GM13977 (cell line): ENCODE data around the gene LAPTM4A.

Experiments
- DNase-seq: peaks from one replicate; pipeline ENCODE4 v3.0.0; 2012; ENCODE audit warnings: low spot score
- in situ Hi-C: fragments of 300-500 bp; cut with MboI; formaldehyde crosslinking; loops from one replicate; pipeline ENCODE4 v1.12.0; 2022; ENCODE audit warnings: low sequenced_read_pairs, low pct_unique_long_range_greater_than_20kb, mixed read lengths, inconsistent platforms; ENCODE audit not compliant: unreplicated experiment
- TF ChIP-seq, protein P1 (sequence below): IDR thresholded peaks from 2 replicates; pipeline ENCODE4 v1.5.1; 2012; ENCODE audit warnings: mild to moderate bottlenecking, control low read depth; ENCODE audit not compliant: insufficient read depth; ENCODE audit errors: extremely low read depth, missing control alignments

LAPTM4A gene

DNA sequence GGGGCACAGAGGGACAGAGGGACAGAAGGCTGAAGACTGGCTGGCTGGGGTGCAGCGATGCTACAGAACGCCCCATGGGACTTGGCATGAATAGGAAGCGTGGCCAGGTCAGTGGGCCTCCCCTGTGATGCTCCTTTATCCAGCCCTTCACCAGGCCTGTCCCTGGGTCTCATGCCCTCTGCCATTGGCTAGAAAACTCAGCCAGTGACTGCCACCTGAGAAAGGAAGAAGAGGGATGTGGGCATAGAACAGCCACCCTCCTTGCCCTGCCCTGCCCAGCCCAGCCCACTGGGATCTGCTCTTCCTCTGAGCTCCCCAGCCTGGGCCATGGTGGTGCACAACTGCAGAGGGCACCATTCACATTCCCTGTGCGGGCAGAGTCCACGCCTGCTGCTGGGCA is 10.5 kb upstream of the LAPTM4A start:
- in situ Hi-C loops, result no loop called here
- TF ChIP-seq, protein P1, sequence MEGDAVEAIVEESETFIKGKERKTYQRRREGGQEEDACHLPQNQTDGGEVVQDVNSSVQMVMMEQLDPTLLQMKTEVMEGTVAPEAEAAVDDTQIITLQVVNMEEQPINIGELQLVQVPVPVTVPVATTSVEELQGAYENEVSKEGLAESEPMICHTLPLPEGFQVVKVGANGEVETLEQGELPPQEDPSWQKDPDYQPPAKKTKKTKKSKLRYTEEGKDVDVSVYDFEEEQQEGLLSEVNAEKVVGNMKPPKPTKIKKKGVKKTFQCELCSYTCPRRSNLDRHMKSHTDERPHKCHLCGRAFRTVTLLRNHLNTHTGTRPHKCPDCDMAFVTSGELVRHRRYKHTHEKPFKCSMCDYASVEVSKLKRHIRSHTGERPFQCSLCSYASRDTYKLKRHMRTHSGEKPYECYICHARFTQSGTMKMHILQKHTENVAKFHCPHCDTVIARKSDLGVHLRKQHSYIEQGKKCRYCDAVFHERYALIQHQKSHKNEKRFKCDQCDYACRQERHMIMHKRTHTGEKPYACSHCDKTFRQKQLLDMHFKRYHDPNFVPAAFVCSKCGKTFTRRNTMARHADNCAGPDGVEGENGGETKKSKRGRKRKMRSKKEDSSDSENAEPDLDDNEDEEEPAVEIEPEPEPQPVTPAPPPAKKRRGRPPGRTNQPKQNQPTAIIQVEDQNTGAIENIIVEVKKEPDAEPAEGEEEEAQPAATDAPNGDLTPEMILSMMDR, result no peak
- DNase-seq, result no peak

- DNase-seq, result no peak
These were observed 10.0 kb upstream of the LAPTM4A start for GRCh38 chr2:20061476-20061875.

GRCh38 chr2:20060106-20060505 is 8.7 kb upstream of the LAPTM4A start:
- TF ChIP-seq, protein P1, result no peak
- in situ Hi-C loops, result no loop called here
- no peak for DNase-seq

More at GRCh38 chr2:20061476-20061875, 10.0 kb upstream of the LAPTM4A start:
- in situ Hi-C loops, result no loop called here
- TF ChIP-seq, protein P1, result no peak

DNA sequence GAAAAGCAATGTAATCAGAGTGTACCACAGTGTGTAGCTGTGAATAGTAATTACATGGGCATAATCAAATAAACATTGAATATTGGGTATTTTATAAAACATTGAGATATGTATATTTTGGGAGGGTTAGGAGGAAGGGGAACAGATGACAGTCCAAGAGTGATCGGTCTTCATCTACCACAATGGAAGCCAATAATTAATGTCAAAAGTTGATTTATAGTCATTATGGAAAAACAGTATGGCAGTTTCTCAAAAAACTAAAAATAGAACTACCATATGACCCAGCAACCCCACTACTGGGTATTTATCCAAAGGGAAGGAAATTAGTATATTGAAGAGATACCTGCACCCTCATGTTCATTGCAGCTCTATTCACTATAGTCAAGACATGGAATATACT is 5.8 kb upstream of the LAPTM4A start:
- no peak for DNase-seq
- in situ Hi-C loops, result no loop called here
- TF ChIP-seq, protein P1, result no peak

DNA sequence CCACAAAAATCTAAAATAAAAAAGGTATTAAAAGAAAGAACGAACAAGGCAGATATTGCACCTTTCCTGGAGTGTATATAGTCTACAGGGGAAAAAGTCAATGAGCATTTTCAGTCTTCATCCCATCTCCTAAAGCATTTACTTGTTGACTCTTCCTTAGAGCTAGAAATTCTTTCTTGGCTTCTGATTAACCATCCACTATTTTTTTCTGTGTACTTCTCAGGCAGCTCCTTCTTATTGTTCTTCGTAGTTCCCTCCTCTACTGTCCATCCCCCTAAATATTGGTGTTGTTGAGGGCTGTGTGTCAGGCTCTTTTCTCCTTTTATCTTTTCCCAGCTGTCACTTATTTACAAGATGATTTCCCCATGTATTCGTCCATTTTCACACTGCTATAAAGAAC is 3.5 kb upstream of the LAPTM4A start:
- TF ChIP-seq, protein P1, result no peak
- no peak for DNase-seq
- in situ Hi-C loops, result no loop called here

DNA sequence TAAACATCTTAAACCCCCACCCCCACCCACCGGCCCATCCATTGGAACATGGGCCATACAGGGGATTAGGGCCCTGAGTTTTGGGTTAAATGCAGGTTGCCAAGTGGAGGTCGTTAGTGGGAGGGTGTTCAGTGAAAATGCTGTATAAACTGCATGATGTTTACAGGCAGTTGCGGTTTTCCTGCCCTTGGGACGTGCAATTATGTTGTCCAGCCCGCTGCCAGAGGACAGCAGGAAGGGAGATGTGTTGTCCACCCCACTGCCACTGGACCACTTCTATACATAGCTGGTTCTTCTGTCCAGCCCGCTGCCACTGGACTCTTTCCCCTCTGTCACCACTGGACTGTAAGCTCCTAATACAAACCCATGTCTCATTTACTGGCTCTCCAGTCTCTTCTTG is 2.7 kb upstream of the LAPTM4A start:
- TF ChIP-seq, protein P1, result no peak
- in situ Hi-C loops, result no loop called here
- DNase-seq, result no peak

GRCh38 chr2:20052861-20053281 is 1.4 kb upstream of the LAPTM4A start:
- in situ Hi-C loops, result no loop called here
- TF ChIP-seq, protein P1, result no peak
- no peak for DNase-seq
